Breast epithelium (tissue), 4 donors: ENCODE results near the gene BCAS3. TPM values are rescaled to one million over a fixed set of nuclear protein-coding genes. Genes with fewer than 3 reads are reported as not detected.

Source experiments
- DNase-seq, 2 donors: peaks; one replicate each; pipeline ENCODE4 v3.0.0-alpha.2; 2019; ENCODE audit warnings: low spot score in 2 of 2
- H3K27ac ChIP-seq, 2 donors: fragments of 200-600 bp; sonication (generic) in 1 of 2; one replicate each; pipeline ENCODE4 v1.5.1; 2016 to 2019; ENCODE audit warnings: mild to moderate bottlenecking in 1 of 2
- H3K27me3 ChIP-seq, 2 donors: fragments of 200-600 bp; sonication (generic) in 1 of 2; one replicate each; pipeline versions ENCODE4 v1.5.1 to v1.6.0; 2017 to 2019; ENCODE audit warnings: control low read depth in 1 of 2, mild to moderate bottlenecking in 1 of 2
- H3K36me3 ChIP-seq: fragments of 200-600 bp; one replicate; pipeline ENCODE4 v1.5.1; 2019
- H3K4me1 ChIP-seq, 2 donors: fragments of 200-600 bp; sonication (generic); one replicate each; pipeline ENCODE4 v1.5.1; 2016 to 2019; ENCODE audit warnings: control low read depth in 1 of 2
- H3K4me3 ChIP-seq, 3 donors: fragments of 200-600 bp; sonication (generic); 1 replicate in 2 of 3; 2 replicates in 1 of 3; pipeline ENCODE4 v1.5.1; 2016 to 2019; ENCODE audit warnings: mild to moderate bottlenecking in 3 of 3, moderate library complexity in 2 of 3
- H3K9me3 ChIP-seq, 2 donors: fragments of 200-600 bp; sonication (generic) in 1 of 2; one replicate each; pipeline ENCODE4 v1.5.1; 2016 to 2019; ENCODE audit warnings: control low read depth in 1 of 2
- POLR2A ChIP-seq: fragments of 450-650 bp; IDR thresholded peaks from one replicate; pipeline ENCODE4 v1.6.1; 2016; ENCODE audit warnings: antibody characterized with exemption, mild to moderate bottlenecking, moderate library complexity
- POLR2AphosphoS5 ChIP-seq, 3 donors: sonication (generic); formaldehyde crosslinking; IDR thresholded peaks; one replicate each; pipeline ENCODE4 v1.6.1; 2017; ENCODE audit warnings: antibody characterized with exemption in 3 of 3
- intact Hi-C: fragments of 100-400 bp; cut with DNase I; formaldehyde crosslinking; loops from one replicate; pipeline ENCODE4 v1.15.1; 2023; ENCODE audit warnings: low total_unique reads
- total RNA-seq, 3 donors: library from RNA; depleted of rRNA; stranded (reverse); fragments of >200 nt; gene quantifications; one replicate each; pipeline ENCODE4 v1.1.0, GENCODE V29; 2016
- TF ChIP-seq, protein P1 (sequence below), 3 donors: fragments of 450-650 bp; IDR thresholded peaks; one replicate each; pipeline ENCODE4 v1.5.1; 2016 to 2017; ENCODE audit warnings: antibody characterized with exemption in 3 of 3, mild to moderate bottlenecking in 3 of 3, moderate library complexity in 3 of 3

Gene BCAS3
- total RNA-seq, 3 donors from 2014 or later, result 30.8 to 47.9 (median 31.2) TPM

DNA sequence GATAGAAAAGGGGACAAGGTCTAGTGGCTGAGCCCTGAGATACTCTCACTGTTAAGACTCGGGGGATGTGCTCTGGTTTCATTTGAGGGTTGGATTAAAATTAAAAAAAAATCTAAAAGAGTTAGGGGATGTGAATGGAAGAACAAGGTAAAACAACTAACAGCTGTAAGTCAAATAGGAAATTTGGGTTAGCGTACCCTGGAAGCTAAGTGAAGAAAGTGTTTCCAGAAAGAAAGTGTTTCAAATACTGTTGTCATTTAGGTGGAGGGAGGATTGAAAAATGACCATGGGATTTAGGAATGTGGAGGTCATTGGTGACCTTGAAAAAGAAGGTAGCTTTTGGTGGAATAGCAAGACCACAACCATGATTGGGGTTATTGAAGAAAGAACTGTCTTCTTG lies 40.0 kb upstream of the BCAS3 start:
- DNase-seq, result no peak
- Histone ChIP-seq H3K4me3 (no peak overlapping the region), H3K27ac (no peak overlapping the region), H3K4me1 (no peaks in the 10 kb centered on the region), H3K27me3 (no peaks in the 10 kb centered on the region), H3K36me3 (no peaks in the 10 kb centered on the region), H3K9me3 (no peaks in the 10 kb centered on the region)
- intact Hi-C loops, result no loop called here
- TF ChIP-seq POLR2AphosphoS5 (IDR thresholded peaks at IDR 0.05) (no peak), POLR2A (no peak)
- TF ChIP-seq, protein P1, sequence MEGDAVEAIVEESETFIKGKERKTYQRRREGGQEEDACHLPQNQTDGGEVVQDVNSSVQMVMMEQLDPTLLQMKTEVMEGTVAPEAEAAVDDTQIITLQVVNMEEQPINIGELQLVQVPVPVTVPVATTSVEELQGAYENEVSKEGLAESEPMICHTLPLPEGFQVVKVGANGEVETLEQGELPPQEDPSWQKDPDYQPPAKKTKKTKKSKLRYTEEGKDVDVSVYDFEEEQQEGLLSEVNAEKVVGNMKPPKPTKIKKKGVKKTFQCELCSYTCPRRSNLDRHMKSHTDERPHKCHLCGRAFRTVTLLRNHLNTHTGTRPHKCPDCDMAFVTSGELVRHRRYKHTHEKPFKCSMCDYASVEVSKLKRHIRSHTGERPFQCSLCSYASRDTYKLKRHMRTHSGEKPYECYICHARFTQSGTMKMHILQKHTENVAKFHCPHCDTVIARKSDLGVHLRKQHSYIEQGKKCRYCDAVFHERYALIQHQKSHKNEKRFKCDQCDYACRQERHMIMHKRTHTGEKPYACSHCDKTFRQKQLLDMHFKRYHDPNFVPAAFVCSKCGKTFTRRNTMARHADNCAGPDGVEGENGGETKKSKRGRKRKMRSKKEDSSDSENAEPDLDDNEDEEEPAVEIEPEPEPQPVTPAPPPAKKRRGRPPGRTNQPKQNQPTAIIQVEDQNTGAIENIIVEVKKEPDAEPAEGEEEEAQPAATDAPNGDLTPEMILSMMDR (IDR thresholded peaks at IDR 0.05), result no peak

DNA sequence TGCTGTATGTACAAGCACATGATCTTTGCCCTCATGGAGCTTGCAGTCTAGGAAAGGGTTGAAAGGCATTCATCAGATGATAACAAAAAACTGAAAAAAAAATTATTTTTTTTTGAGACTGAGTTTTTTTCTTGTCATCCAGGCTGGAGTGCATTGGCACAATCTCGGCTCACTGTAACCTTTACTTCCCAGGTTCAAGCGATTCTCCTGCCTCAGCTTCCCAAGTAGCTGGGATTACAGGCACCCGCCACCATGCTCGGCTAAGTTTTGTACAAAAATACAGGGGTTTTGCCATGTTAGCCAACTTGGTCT lies 38.7 kb upstream of the BCAS3 start:
- Histone ChIP-seq H3K27me3 (no peaks in the 10 kb centered on the region), H3K27ac (no peak overlapping the region), H3K36me3 (no peaks in the 10 kb centered on the region), H3K4me1 (no peaks in the 10 kb centered on the region), H3K9me3 (no peaks in the 10 kb centered on the region), H3K4me3 (no peak overlapping the region)
- intact Hi-C loops, result no loop called here
- no peak for DNase-seq
- TF ChIP-seq POLR2A, result no peak
- TF ChIP-seq, protein P1 (IDR thresholded peaks at IDR 0.05), result no peak
- no peak for TF ChIP-seq POLR2AphosphoS5 (IDR thresholded peaks at IDR 0.05)

DNA sequence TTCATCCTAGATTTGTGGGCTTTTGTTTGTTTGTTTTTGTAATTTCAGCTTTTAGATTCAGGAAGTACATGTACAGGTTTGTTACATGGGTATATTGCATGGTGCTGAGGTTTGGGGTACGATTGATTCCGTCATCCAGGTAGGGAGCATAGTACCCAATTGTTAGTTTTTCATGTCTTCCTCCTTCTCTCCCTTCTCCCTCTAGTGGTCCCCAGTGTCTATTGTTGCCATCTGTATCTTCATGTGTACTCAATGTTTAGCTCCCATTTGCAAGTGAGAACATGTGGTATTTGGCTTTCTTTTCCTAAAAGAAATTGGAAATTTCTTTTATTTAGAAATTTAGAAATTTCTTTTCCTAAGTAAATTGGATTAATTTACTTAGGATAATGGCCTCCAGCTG lies 37.1 kb upstream of the BCAS3 start:
- H3K27ac ChIP-seq, result no peak overlapping the region
- no peak for DNase-seq
- H3K4me3 ChIP-seq, result no peak overlapping the region
- H3K27me3 ChIP-seq, result no peaks in the 10 kb centered on the region
- H3K36me3 ChIP-seq, result no peaks in the 10 kb centered on the region
- TF ChIP-seq, protein P1 (IDR thresholded peaks at IDR 0.05), result peak in 1 of 3 donors; percentile 25
- no peak for TF ChIP-seq POLR2AphosphoS5 (IDR thresholded peaks at IDR 0.05)
- intact Hi-C loops, result no loop called here
- H3K4me1 ChIP-seq, result no peaks in the 10 kb centered on the region
- H3K9me3 ChIP-seq, result no peaks in the 10 kb centered on the region

DNA sequence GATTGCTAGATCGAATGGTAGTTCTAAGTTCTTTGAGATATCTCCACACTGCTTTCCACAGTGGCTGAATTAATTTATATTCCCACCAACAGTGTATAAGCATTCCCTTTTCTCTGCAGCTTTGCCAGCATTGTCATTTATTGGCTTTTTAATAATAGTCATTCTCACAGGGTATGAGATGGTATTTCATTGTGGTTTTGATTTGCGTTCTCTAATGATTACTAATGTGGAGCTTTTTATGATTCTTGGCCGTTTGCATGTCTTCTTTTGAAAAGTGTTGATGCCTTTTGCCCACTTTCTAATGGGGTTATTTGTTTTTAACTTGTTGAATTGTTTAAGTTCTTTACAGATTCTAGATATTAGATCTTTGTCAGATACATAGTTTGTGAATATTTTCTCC lies 36.5 kb upstream of the BCAS3 start:
- intact Hi-C loops, result no loop called here
- no peaks in the 10 kb centered on the region for H3K4me1 ChIP-seq
- no peaks in the 10 kb centered on the region for H3K36me3 ChIP-seq
- no peak overlapping the region for H3K4me3 ChIP-seq
- no peaks in the 10 kb centered on the region for H3K27me3 ChIP-seq
- no peaks in the 10 kb centered on the region for H3K9me3 ChIP-seq
- DNase-seq, result no peak
- TF ChIP-seq POLR2AphosphoS5 (IDR thresholded peaks at IDR 0.05) (no peak), POLR2A (no peak)
- TF ChIP-seq, protein P1 (IDR thresholded peaks at IDR 0.05), result no peak
- H3K27ac ChIP-seq, result no peak overlapping the region

DNA sequence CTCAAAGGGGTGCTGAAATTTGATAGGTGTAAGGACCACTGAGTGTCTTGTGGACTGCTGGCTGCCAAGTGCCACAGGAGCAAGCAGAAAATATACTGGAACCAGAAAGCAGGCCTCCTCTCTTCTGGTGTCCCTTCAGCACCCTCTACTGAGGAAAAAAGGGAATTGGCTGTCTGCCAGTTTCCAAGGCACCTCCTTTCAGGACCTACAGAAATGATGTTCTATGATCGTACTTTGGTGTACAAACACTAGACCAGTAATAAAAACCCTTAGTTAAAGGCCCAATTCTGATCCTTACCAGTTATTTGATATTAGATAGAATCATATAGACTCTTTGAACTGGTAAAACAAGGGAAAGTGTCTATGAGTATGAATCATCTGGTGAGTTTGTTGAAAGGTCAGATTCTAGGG lies 35.8 kb upstream of the BCAS3 start:
- Histone ChIP-seq H3K4me3 (no peak overlapping the region), H3K9me3 (no peaks in the 10 kb centered on the region), H3K4me1 (no peaks in the 10 kb centered on the region), H3K27ac (peak overlapping the region in 1 of 2 donors; percentile 3), H3K27me3 (no peaks in the 10 kb centered on the region), H3K36me3 (no peaks in the 10 kb centered on the region)
- TF ChIP-seq POLR2AphosphoS5 (IDR thresholded peaks at IDR 0.05), result no peak
- TF ChIP-seq POLR2A, result no peak
- TF ChIP-seq, protein P1 (IDR thresholded peaks at IDR 0.05), result no peak
- intact Hi-C loops, result no loop called here
- DNase-seq, result no peak
